Retinal pigment epithelial cell (primary cell): ENCODE data around the gene CD320.

Experiments
- DNase-seq: peaks from one replicate; pipeline ENCODE4 v3.0.0-alpha.2; 2010; ENCODE audit warnings: low read depth
- H3K4me3 ChIP-seq: 2 replicates; pipeline ENCODE4 v1.5.1; 2011; ENCODE audit warnings: mild to moderate bottlenecking, low read length, control low read depth, moderate library complexity
- TF ChIP-seq, protein P1 (sequence below): conservative IDR thresholded peaks from 2 replicates; pipeline ENCODE4 v1.5.1; 2011; ENCODE audit warnings: low read depth, low read length, control low read depth, inconsistent platforms

Gene CD320

DNA sequence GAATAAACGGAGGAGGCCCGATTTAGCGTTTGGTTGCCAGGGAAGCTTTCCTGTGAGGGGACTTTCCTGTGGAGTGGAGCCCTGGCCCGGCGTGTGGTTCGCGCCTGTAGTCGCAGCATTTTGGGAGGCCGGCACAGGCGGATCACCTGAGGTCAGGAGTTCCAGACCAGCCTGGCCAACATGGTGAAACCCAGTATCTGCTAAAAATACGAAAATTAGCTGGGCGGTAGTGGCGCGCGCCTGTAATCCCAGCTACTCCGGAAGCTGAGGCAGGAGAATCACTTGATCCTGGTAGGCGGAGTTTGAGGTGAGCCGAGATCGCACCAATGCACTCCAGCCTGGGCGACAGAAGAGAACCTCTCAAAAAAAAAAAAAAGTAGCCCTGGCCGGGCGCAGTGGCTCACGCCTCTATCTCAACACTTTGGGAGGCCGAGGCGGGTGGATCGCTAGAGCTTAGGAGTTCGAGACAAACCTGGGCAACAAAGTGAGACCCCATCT lies 28.0 kb upstream of the CD320 start:
- TF ChIP-seq, protein P1, sequence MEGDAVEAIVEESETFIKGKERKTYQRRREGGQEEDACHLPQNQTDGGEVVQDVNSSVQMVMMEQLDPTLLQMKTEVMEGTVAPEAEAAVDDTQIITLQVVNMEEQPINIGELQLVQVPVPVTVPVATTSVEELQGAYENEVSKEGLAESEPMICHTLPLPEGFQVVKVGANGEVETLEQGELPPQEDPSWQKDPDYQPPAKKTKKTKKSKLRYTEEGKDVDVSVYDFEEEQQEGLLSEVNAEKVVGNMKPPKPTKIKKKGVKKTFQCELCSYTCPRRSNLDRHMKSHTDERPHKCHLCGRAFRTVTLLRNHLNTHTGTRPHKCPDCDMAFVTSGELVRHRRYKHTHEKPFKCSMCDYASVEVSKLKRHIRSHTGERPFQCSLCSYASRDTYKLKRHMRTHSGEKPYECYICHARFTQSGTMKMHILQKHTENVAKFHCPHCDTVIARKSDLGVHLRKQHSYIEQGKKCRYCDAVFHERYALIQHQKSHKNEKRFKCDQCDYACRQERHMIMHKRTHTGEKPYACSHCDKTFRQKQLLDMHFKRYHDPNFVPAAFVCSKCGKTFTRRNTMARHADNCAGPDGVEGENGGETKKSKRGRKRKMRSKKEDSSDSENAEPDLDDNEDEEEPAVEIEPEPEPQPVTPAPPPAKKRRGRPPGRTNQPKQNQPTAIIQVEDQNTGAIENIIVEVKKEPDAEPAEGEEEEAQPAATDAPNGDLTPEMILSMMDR: no peak

DNA sequence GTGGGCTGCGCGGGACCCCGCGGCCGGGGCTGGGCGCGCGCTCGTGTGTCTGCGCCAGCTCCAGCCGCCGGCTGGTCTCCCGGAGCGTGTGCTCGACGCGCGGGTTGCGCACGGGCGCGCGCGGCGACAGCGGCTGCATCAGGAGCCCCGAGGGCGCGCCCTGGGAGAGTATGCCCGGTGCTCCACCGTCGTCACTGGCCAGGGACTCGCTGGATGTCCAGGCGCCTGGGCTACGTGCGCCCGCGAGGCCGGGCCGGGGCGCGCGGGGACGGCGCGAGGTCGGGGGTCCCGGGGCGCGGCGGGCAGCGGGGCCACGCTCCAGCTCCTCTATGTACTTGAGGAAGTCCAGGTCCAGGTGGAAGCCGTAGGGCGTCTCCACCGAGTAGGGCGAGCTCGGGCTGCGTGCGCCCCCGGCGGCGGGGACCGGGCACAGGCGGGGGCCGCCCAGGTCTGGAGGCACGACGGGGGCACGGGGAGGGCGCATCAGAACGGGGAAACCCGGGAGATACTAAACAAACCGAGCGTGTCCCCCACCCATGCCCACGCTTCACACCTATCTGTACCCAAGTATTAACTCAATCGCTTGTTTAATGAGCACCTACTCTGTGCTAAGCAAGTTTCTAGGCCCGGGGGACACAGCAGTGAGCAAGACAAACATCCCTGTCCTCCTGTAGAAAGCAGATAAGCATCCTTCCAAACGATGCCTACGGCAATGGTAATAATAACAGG lies 27.3 kb upstream of the CD320 start:
- no peak overlapping the region for H3K4me3 ChIP-seq
- TF ChIP-seq, protein P1: no peak
- no peak for DNase-seq

More for the DNA sequence above, 28.0 kb upstream of the CD320 start:
- H3K4me3 ChIP-seq: no peak overlapping the region
- no peak for DNase-seq

DNA sequence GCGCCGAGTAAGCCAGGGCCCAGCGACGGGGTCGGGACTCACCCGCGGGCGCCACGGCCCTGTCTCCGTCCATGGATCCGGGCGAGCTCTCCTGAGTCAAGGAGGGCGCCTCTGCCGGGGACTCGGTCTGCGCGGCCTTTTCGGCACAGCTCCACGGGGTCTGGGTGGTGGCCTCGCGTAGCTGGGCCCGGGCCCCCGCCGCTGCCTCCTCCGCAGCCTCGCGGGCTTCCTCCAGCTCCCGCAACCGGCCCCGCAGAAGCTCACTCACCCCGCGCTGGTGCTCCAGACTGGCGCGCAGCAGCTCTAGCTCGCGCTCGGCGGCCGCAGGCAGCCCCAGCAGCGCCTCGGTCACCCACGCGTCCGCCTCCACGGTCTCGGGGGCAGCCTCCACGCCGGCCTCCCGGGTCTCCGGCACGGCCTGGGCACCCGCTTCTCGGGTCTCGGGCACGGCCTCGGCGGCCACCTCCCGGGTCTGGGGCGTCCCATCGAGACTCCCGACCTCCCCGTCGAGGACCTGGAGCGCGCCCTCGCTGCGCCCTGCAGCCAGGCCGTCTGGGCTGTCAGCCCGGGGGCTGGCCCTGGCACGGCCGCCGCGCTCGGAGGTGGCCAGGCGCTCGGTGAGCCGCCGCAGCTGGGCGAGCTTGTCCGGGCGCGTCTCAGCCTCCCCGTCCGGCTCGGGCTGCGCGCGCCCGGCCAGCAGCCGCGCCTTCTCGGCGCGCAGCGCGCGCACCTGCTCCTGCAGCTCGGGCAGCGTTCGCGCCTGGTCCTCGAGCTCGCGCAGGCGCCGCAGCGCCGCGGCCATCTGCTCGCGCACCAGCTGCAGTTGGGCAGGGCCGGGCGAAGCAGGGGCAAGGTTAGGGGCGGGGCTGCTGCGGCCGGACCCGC lies 26.5 kb upstream of the CD320 start:
- TF ChIP-seq, protein P1: no peak
- no peak overlapping the region for H3K4me3 ChIP-seq
- peak; percentile 29 for DNase-seq

DNA sequence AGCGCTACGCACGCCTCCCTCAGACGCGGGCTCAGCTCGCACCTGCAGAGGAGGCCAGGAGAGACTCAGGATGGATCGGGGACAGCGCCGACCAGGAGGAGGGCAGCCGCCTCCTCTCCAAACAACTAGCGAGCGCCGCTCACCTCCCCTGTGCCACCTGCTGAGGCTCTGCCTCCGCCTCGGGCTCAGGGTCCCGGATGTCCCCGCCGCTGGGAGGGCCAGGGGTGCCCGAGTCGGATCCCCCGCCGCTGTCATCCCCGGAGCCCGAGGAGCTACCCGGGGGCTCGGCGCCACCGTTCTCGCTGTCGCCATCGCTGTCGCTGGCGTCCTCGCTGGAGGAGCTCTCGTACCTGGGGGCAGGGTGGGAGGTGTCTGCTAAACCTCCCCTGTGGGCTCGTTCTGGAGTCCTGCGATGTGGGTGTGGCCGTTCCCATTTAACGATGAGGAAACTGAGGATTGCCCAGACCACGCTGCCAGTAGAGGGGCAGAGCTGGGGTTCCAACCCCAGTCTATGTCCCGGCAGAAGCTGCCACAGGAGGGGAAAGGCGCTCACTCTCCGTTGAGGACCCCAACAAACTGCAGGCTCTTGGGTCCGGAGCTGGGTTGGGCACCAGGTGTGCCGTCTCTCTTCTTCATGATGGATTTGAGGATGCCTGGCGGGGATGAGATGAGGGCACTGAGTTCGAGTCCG lies 25.8 kb upstream of the CD320 start:
- DNase-seq: no peak
- TF ChIP-seq, protein P1: no peak
- H3K4me3 ChIP-seq: no peak overlapping the region

DNA sequence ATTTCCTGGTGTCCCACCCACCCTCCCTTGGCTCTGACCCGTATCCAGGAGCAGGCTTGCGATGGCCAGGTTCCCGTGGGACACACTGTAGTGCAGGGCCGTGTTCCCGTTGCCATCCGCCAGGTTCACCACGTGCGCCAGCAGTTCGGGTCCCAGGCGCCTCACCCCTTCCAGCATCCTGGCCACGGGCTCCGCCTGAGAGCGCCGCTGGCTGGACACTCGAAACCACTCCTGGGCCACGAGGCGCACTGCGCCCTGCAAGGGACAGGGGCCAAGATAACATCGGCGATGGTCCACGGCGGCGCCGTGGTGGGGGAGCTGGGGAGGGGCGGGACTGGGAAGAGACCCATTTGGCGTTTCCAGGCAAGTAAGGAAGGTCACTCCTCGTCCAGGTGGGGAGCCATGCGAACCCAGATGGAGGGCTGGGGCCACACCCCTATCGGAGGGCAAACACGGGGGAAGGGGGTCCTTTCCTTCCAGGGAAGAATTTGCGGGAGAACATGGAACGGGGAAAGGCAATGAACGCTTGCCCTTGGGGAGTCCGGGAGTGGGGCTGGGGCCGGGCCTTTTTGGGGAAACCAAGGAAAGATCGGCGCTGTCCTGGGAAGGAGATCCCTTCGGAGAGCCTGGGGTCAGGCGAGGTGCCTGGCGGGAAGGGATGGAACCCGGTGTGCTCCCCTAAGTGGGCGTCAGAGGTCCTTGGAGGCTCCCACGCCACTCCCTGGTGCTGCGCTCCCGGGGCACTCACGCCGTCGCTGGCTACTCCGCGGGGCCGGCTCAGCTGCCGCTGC lies 25.0 kb upstream of the CD320 start:
- TF ChIP-seq, protein P1: no peak
- H3K4me3 ChIP-seq: no peak overlapping the region
- DNase-seq: no peak

DNA sequence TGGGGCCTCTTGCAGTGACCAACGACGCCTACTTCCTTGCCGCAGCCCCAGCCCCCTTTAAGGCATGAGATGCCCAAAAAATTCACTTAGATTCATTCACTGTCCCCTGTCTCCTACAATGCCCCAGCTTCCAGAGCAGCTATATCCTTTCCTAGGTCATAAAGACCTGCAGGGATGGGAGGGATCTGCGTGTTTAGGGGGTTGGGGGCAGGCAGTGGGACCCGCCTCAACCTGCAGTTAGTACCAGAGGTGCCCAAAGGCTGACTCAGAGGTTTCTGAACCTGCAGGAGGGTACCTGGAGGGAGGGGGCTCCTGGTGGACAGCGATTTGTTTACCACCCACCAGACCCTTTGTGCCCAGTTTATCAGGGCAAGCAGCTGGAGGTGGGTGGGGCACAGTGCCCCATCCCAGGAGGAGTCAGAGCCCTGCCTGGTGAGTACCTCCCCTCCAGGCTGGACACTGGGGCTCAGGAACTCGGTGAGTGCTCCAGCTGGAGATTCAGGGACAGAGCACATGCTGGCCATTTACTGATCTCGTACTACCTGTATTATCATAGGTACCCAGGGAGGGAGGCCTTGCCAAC lies 23.2 kb upstream of the CD320 start:
- TF ChIP-seq, protein P1: no peak
- H3K4me3 ChIP-seq: no peak overlapping the region
- DNase-seq: no peak
